VCaP (cell line): ENCODE data around the gene SH3D21.

Experiments used
- H3K27ac ChIP-seq: fragments of 450-650 bp; 2 replicates; pipeline ENCODE4 v1.5.1; 2017
- CTCF ChIP-seq: fragments of 450-650 bp; conservative IDR thresholded peaks from 2 replicates; pipeline ENCODE4 v1.5.1; 2017; ENCODE audit warnings: mild to moderate bottlenecking, moderate library complexity

SH3D21 gene

GRCh38 chr1:36352125-36352909 lies 46.1 kb downstream of the SH3D21 start:
- H3K27ac ChIP-seq = no peak overlapping the region
- TF ChIP-seq CTCF = no peak

GRCh38 chr1:36352910-36353878 lies 47.0 kb downstream of the SH3D21 start:
- no peak for TF ChIP-seq CTCF
- no peak overlapping the region for H3K27ac ChIP-seq

DNA sequence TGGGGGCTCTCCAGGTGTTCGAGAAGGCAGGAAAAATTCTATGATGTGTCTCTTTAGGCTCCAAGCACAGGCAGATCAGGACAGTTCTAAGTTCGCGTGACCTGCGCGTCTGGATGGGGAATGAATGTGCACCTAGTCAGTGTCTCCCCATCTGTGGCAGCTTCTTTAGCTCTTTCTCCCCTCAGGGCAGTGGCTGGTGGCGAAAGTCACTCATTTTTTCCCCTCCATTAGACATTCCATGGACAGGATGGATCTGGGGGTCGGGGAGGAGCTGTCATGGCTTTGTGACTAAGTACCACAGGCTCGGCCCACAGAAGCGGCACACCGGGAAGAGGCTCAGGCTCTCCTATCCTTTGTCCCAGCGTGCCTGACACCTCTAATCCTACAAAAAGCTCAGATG lies 48.3 kb downstream of the SH3D21 start:
- TF ChIP-seq CTCF = no peak
- no peak overlapping the region for H3K27ac ChIP-seq

GRCh38 chr1:36355811-36356210 lies 49.6 kb downstream of the SH3D21 start:
- H3K27ac ChIP-seq = no peak overlapping the region
- TF ChIP-seq CTCF = no peak

GRCh38 chr1:36358514-36359084 lies 52.4 kb downstream of the SH3D21 start:
- H3K27ac ChIP-seq = no peak overlapping the region
- no peak for TF ChIP-seq CTCF

GRCh38 chr1:36359383-36359782 lies 53.2 kb downstream of the SH3D21 start:
- TF ChIP-seq CTCF = no peak

More at GRCh38 chr1:36359383-36359782, 53.2 kb downstream of the SH3D21 start:
- peak overlapping the region; percentile 31; the same call in 1 of the 2 replicates for H3K27ac ChIP-seq
